Measurements from ENCODE around the gene NSG2. TPM values are rescaled to one million over a fixed set of nuclear protein-coding genes. Genes with fewer than 3 reads are reported as not detected.
A peak's percentile ranks its signal among the peaks of the same experiment; 100 is the strongest.

Gene NSG2
- total RNA-seq, 6 experiments from 2014 or later: 0.13 TPM; not detected in 5

- ATAC-seq: no peak
- Histone ChIP-seq H3K9me3 (no peaks in the 10 kb centered on the region), H3K27ac (no peak overlapping the region), H3K4me3 (no peak overlapping the region), H3K36me3 (no peaks in the 10 kb centered on the region), H3K27me3 (no peaks in the 10 kb centered on the region), H3K4me1 (no peaks in the 10 kb centered on the region)
- 11% methylated on average over 1 of the region's 2 CpGs for WGBS (ENCODE audit: insufficient coverage, low coverage, low lambda C conversion rate, missing lambda C conversion rate)
- DNase-seq: peak in 1 of 3 donors; percentile 18
- intact Hi-C loops (cut with DNase I): no loop called here
- TF ChIP-seq CTCF (IDR thresholded peaks at IDR 0.05): no peak
- no peak for TF ChIP-seq POLR2A (IDR thresholded peaks at IDR 0.05)
Observed at GRCh38 chr5:174147551-174147950, 102.0 kb downstream of the NSG2 start.

- no peaks in the 10 kb centered on the region for H3K27me3 ChIP-seq
- no peaks in the 10 kb centered on the region for H3K9me3 ChIP-seq
- no peak for TF ChIP-seq CTCF (IDR thresholded peaks at IDR 0.05)
- TF ChIP-seq POLR2A (IDR thresholded peaks at IDR 0.05): no peak
- DNase-seq (peak in 1 of 3 donors; percentile 3), ATAC-seq (no peak)
- H3K4me3 ChIP-seq: no peak overlapping the region
- WGBS (ENCODE audit: insufficient coverage, low coverage, low lambda C conversion rate, missing lambda C conversion rate): 94% methylated on average over 2 of the region's 2 CpGs
- intact Hi-C loops (cut with DNase I): no loop called here
- H3K27ac ChIP-seq: no peak overlapping the region
- H3K4me1 ChIP-seq: no peaks in the 10 kb centered on the region
- H3K36me3 ChIP-seq: no peaks in the 10 kb centered on the region
Observed at GRCh38 chr5:174148721-174149120, 103.2 kb downstream of the NSG2 start.

- Histone ChIP-seq H3K4me1 (no peaks in the 10 kb centered on the region), H3K36me3 (no peaks in the 10 kb centered on the region), H3K4me3 (no peak overlapping the region), H3K27ac (no peak overlapping the region), H3K27me3 (no peaks in the 10 kb centered on the region), H3K9me3 (peaks cover 0 to 6% (median 0%) of the 10 kb centered on the region in 4 donors)
- ATAC-seq (no peak), DNase-seq (peak in 1 of 3 donors; percentile 11)
- 74% methylated on average over 3 of the region's 3 CpGs for WGBS (ENCODE audit: insufficient coverage, low coverage, low lambda C conversion rate, missing lambda C conversion rate)
- intact Hi-C loops (cut with DNase I): no loop called here
- no peak for TF ChIP-seq POLR2A (IDR thresholded peaks at IDR 0.05)
- TF ChIP-seq CTCF (IDR thresholded peaks at IDR 0.05): no peak
Observed at GRCh38 chr5:174149426-174149825, 103.9 kb downstream of the NSG2 start.

DNA sequence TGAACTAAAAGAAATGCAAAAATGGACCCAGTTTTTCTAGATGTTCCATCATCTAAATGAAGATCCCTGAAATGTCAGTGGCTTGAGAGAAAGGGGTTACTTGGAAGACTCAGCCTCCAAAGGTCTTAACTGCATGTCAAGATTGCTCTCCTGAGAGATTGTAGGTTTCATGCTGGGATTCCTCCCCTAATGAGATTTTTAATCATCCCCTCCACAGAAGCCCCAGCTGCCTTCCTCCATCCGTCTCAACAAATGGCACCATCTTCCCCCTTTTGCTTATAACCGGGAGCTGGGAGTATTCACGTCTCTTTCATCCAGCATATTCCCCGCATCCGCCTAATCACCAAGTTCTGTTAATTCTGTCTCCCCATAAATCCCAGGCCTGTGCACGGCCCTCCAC lies 104.5 kb downstream of the NSG2 start:
- WGBS (ENCODE audit: insufficient coverage, low coverage, low lambda C conversion rate, missing lambda C conversion rate): 80% methylated on average over 6 of the region's 6 CpGs
- Histone ChIP-seq H3K4me3 (no peak overlapping the region), H3K27ac (no peak overlapping the region), H3K4me1 (no peaks in the 10 kb centered on the region), H3K36me3 (no peaks in the 10 kb centered on the region), H3K27me3 (no peaks in the 10 kb centered on the region), H3K9me3 (peaks cover 0 to 6% (median 2%) of the 10 kb centered on the region in 4 donors)
- DNase-seq (no peak), ATAC-seq (no peak)
- intact Hi-C loops (cut with DNase I): no loop called here
- no peak for TF ChIP-seq CTCF (IDR thresholded peaks at IDR 0.05)
- no peak for TF ChIP-seq POLR2A (IDR thresholded peaks at IDR 0.05)
